Bronchial epithelial cell (primary cell): ENCODE measurements around the gene POLN. TPM values are rescaled to one million over a fixed set of nuclear protein-coding genes. Genes with fewer than 3 reads are reported as not detected.

ENCODE experiments used
- DNase-seq: peaks from one replicate; pipeline ENCODE4 v3.0.0-alpha.2; 2010; ENCODE audit warnings: low read depth
- FAIRE-seq: peaks from 2 replicates; lab custom pipeline; 2011; peaks lifted over from hg19 to GRCh38; lab: Jason Lieb, UNC
- H3K27me3 ChIP-seq: 2 replicates; pipeline ENCODE4 v1.5.1; 2011; ENCODE audit warnings: low read length; ENCODE audit not compliant: control insufficient read depth, insufficient read depth
- H3K36me3 ChIP-seq: 2 replicates; pipeline ENCODE4 v1.5.1; 2011; ENCODE audit warnings: low read length; ENCODE audit not compliant: control insufficient read depth, insufficient read depth
- H3K4me3 ChIP-seq: 2 replicates; pipeline ENCODE4 v1.5.1; 2011; ENCODE audit warnings: mild to moderate bottlenecking, low read depth, low read length, control low read depth
- CTCF ChIP-seq: IDR thresholded peaks from 2 replicates; pipeline ENCODE4 v1.5.1; 2011; ENCODE audit warnings: mild to moderate bottlenecking, moderate library complexity, low read length, control low read depth, inconsistent platforms; ENCODE audit not compliant: insufficient read depth, severe bottlenecking
- total RNA-seq: library from RNA; depleted of rRNA; stranded (reverse); fragments of >200 nt; gene quantifications from 2 replicates; pipeline ENCODE4 v1.2.1, GENCODE V29; 2014

The POLN gene
- total RNA-seq, 1 donor from 2014 or later = 1.6 TPM

GRCh38 chr4:2258091-2259035 is 16.4 kb upstream of the POLN start:
- no peak overlapping the region for H3K4me3 ChIP-seq
- peaks cover 16% of the 10 kb centered on the region for H3K36me3 ChIP-seq
- FAIRE-seq (no peak), DNase-seq (no peak)
- no peak for TF ChIP-seq CTCF
- no peaks in the 10 kb centered on the region for H3K27me3 ChIP-seq

GRCh38 chr4:2257361-2258081 is 15.6 kb upstream of the POLN start:
- FAIRE-seq = no peak
- TF ChIP-seq CTCF = no peak
- no peaks in the 10 kb centered on the region for H3K27me3 ChIP-seq
- DNase-seq = no peak
- peaks cover 20% of the 10 kb centered on the region for H3K36me3 ChIP-seq
- H3K4me3 ChIP-seq = no peak overlapping the region

- Histone ChIP-seq H3K36me3 (peaks cover 20% of the 10 kb centered on the region), H3K4me3 (no peak overlapping the region), H3K27me3 (no peaks in the 10 kb centered on the region)
- DNase-seq (no peak), FAIRE-seq (no peak)
- no peak for TF ChIP-seq CTCF
Observed at GRCh38 chr4:2256781-2257191, 14.9 kb upstream of the POLN start.

GRCh38 chr4:2256156-2256731 is 14.3 kb upstream of the POLN start:
- TF ChIP-seq CTCF = no peak
- FAIRE-seq (no peak), DNase-seq (no peak)
- peaks cover 24% of the 10 kb centered on the region for H3K36me3 ChIP-seq
- H3K27me3 ChIP-seq = no peaks in the 10 kb centered on the region
- no peak overlapping the region for H3K4me3 ChIP-seq

GRCh38 chr4:2255501-2256155 is 13.7 kb upstream of the POLN start:
- FAIRE-seq = no peak
- no peak for TF ChIP-seq CTCF
- H3K27me3 ChIP-seq = no peaks in the 10 kb centered on the region
- H3K4me3 ChIP-seq = no peak overlapping the region
- peaks cover 29% of the 10 kb centered on the region for H3K36me3 ChIP-seq
- DNase-seq = no peak
